ENCODE measurements around the gene CSNK1G1. TPM values are rescaled to one million over a fixed set of nuclear protein-coding genes. Genes with fewer than 3 reads are reported as not detected.

CSNK1G1 gene
- total RNA-seq, 1 donor from 2014 or later = 28.5 TPM

DNA sequence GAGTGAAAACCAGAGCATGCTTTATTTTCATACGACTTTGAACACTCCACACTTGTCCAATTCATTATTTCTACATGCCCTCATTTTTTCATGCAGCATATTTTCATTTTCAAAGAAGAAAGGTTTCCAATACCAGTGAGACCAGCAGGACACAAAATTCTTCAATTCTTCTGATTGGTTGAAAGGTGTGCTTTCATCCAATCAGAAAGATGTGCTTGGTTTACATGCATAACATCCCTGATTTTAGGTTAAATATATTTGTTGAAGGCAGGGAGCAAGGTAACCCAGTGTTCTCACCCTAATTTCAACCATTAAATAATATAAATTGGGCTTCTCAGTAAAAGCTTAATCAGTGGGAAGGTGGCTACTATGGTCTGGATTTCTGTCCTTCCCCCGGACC lies 145.6 kb downstream of the CSNK1G1 start:
- intact Hi-C loops (cut with micrococcal nuclease) = no loop called here
- Mint-ChIP-seq H3K36me3 (ENCODE audit: low read depth) (peaks cover 17% of the 10 kb centered on the region), H3K4me1 (no peaks in the 10 kb centered on the region), H3K9me3 (no peaks in the 10 kb centered on the region), H3K27ac (no peak overlapping the region), H3K4me3 (no peak overlapping the region), H3K27me3 (no peaks in the 10 kb centered on the region)
- DNase-seq = no peak

DNA sequence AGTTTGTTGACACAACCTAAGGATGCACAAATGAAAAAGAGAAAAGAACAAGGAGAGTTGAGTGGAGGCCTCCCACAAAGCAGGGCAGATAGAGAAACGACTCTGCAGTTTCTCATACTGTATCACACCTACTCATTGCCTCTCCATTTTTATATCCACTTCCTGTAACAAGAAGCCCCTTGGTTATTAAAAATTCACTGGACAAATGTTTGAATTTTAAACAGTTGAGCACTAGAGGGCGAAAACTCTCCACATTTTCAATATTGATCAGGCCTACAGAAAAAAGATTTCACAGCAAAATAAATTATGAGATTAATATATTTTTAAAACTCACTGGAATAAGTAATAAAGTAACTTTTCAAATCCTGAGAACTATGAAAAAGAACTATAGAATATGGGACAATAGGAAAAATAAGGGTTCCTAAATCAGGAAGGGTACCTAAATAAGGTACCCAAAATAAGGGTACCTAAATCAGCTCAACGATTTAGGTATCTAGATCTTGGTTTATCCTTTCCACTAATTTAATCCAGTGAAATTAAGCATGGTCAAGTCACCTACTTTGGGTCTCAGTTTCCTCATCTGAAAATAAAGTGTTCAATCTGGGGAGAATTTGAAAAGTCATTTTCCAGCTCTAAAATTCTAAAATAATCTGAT lies 146.2 kb downstream of the CSNK1G1 start:
- Mint-ChIP-seq H3K36me3 (ENCODE audit: low read depth) (peaks cover 17% of the 10 kb centered on the region), H3K27ac (no peak overlapping the region), H3K27me3 (no peaks in the 10 kb centered on the region), H3K4me3 (no peak overlapping the region), H3K4me1 (no peaks in the 10 kb centered on the region), H3K9me3 (no peaks in the 10 kb centered on the region)
- DNase-seq = peak; percentile 60
- intact Hi-C loops (cut with micrococcal nuclease) = loop anchor here (2.0 to 10.0 kb wide), 2 partner anchors 147 to 175 kb away; partner anchors contain the start of genes CSNK1G1, PCLAF and TRIP4

DNA sequence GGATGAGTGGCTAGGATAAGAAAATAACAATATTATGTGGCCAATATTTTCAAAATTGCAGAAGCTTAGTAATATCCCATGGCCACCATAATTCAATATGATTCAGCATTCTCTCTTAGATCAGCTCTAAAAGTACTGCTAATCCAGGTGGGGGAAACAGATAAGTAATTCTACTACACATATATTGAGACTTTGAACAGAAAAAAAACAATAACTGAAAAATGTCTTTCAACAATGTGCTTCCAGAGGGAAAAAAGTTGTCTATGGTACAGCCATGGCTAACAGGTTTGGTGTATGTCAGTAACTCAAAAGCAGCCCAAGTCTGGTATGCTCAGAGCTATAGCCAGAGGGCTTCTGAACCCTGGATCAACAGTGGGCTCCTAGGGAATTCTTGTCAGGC lies 150.8 kb downstream of the CSNK1G1 start:
- H3K27ac Mint-ChIP-seq = no peak overlapping the region
- H3K36me3 Mint-ChIP-seq (ENCODE audit: low read depth) = peaks cover 31% of the 10 kb centered on the region
- intact Hi-C loops (cut with micrococcal nuclease) = loop anchor here (10.0 kb wide), 1 partner anchor 180 kb away; the partner anchor contains the start of genes PCLAF and TRIP4

DNA sequence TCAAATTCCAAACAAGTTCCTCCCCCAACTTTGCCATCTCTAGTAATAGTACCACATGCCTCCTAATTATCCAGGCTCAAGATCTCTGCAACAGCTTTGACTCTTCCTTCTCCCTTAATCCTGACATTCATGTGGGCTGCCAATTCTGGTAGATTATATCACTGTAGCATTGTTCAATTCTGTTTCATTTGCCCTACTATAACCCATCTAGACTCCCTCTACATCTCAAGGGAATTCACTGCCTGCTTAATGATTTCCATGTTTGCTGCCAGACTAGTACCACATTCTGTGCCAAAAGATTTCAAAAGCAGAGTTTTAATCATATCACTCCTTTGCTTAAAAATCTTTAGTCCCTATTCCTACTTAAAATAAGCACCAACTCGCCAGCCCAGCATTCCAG lies 158.5 kb downstream of the CSNK1G1 start:
- Mint-ChIP-seq H3K9me3 (no peaks in the 10 kb centered on the region), H3K36me3 (ENCODE audit: low read depth) (peaks cover 29% of the 10 kb centered on the region), H3K4me1 (no peaks in the 10 kb centered on the region), H3K27me3 (no peaks in the 10 kb centered on the region), H3K4me3 (no peak overlapping the region), H3K27ac (no peak overlapping the region)
- intact Hi-C loops (cut with micrococcal nuclease) = no loop called here
- no peak for DNase-seq

More for the DNA sequence above, 150.8 kb downstream of the CSNK1G1 start:
- Mint-ChIP-seq H3K4me3 (no peak overlapping the region), H3K9me3 (no peaks in the 10 kb centered on the region), H3K4me1 (no peaks in the 10 kb centered on the region), H3K27me3 (no peaks in the 10 kb centered on the region)
- no peak for DNase-seq

DNA sequence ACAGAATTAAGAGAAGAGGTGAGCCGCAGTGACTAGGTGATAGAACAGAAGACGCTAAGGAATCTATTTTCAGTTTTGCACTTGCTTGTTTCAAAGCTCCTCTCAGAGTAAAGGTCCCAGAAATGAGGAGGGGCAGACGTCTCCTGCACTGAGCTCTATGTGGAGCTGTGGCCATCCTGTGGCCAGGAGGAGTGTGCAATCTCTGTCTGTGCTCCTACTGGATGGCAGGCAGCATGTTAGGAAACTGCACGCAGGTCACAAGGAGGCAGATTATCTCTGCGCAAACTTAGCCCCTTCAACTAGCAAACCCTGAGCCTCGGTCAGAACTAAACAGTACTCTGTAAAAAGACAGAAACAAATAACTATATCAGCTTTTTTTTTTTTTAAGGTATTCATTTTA lies 162.0 kb downstream of the CSNK1G1 start:
- no peaks in the 10 kb centered on the region for H3K27me3 Mint-ChIP-seq
- H3K27ac Mint-ChIP-seq = no peak overlapping the region
- H3K9me3 Mint-ChIP-seq = no peaks in the 10 kb centered on the region
- H3K4me1 Mint-ChIP-seq = peaks cover 3% of the 10 kb centered on the region
- no peak for DNase-seq
- H3K4me3 Mint-ChIP-seq = no peak overlapping the region
- H3K36me3 Mint-ChIP-seq (ENCODE audit: low read depth) = peaks cover 17% of the 10 kb centered on the region
- intact Hi-C loops (cut with micrococcal nuclease) = no loop called here

DNA sequence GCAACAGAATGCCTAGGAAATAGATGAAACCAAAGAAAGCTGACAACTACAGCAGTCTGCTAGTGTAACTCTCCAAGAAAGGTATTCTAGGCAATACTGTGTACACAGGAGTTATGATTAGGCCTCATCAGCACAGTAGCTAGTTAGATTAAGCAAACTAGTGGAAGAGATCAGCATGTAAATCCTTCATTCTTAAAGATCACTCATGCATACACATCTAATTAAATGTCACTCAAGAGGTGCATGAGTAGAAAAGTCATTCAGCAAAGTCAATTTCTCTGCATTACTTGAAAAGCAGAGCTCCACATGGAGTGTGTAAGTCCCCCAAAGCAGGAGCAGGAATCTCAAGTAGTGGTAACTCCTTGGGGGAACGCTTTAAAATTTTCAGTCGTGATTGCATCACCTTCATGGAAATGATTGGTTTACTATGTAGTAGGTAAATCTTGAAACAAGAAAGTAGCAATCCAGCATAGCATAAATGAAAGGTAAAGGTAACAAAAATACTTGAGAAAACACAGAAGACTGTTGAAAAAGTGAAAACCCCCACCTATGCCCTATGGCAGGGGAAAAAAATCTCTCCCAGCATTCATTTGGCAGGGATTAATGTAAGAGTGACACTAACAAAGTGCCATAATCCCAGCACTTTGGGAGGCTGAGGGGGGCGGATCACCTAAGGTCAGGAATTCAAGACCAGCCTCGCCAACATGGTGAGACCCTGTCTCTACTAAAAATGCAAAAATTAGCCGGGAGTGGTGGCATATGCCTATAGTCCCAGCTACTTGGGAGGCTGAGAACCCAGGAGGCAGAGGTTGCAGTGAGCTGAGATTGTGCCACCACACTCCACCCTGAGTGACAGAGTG lies 163.8 kb downstream of the CSNK1G1 start:
- intact Hi-C loops (cut with micrococcal nuclease) = no loop called here
- Mint-ChIP-seq H3K36me3 (ENCODE audit: low read depth) (peaks cover 23% of the 10 kb centered on the region), H3K27me3 (no peaks in the 10 kb centered on the region), H3K4me3 (no peak overlapping the region), H3K4me1 (peaks cover 17% of the 10 kb centered on the region), H3K9me3 (no peaks in the 10 kb centered on the region), H3K27ac (no peak overlapping the region)
- DNase-seq = no peak

DNA sequence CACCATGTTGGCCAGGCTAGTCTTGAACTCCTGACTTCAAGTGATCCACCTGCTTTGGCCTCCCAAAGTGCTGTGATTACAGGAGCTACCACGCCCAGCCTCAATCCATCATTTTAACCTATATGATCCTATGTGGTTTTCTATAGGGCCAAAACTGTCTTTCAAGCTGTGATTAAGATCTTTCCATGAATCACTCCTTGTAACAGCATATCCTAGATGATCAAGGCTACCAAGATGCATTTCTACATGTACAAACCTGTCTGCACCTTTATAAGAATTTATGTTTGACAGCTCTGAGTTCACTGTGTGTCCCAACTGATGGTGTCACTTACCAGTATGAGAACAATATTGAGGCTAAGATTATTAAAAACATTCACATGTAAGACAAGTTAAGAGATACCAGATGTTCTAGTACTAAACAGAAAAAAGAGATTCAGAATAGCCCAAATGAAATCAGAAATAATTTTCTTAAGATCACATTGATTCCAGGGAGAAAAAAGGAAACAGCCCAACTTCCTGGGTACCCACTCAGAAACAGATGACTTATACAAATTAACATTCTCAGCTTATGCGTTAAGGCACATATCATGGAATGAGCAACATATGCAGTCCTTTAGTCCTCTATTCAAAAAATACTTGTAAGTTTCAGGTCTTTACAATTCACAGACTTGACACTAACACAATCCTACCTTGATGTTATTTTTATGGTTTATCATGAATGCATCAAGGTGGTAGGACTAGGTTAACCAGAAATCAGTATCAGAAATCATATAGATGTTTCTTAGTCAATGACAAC lies 168.4 kb downstream of the CSNK1G1 start:
- peak overlapping the region; percentile 77 for H3K27ac Mint-ChIP-seq
- peaks cover 24% of the 10 kb centered on the region for H3K36me3 Mint-ChIP-seq (ENCODE audit: low read depth)
- no peaks in the 10 kb centered on the region for H3K9me3 Mint-ChIP-seq
- H3K4me1 Mint-ChIP-seq = peaks cover 17% of the 10 kb centered on the region
- intact Hi-C loops (cut with micrococcal nuclease) = loop anchor here (1.0 to 2.0 kb wide), 2 partner anchors 24 to 59 kb away; partner anchors contain the start of gene PPIB
- H3K27me3 Mint-ChIP-seq = no peaks in the 10 kb centered on the region
- no peak for DNase-seq
- H3K4me3 Mint-ChIP-seq = no peak overlapping the region

DNA sequence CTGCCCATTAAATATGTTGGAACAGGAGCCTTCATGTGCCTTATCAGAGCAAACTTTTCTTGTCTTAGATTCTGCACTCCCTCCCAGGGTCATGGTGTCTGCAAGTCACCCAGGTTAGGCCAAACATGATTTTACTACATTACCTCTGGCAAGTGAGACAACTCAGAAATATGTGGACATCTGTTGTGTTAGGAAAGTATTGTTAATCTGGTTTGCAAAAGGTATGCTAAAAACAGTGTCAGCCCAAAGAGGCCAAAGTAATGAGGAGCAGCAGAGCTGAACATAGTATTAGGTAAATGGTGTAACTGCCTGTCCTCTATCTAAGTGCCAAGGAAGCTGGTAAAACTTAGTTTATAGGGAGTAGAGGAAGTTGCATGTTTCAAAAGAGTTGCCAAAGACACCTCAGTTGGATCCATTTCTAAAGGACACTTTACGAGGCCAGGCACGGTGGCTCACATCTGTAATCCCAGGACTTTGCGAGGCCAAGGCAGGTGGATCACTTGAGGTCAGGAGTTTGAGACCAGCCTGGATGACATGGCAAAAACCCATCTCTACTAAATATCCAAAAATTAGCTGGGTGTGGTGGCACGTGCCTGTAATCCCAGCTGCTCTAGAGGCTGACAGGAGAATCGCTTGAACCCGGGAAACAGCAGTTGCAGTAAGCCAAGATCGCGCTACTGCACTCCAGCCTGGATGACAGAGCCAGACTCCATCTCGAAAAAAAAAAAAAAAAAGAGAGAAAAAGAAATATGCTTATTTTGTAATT lies 170.6 kb downstream of the CSNK1G1 start:
- Mint-ChIP-seq H3K9me3 (no peaks in the 10 kb centered on the region), H3K4me1 (peaks cover 17% of the 10 kb centered on the region), H3K36me3 (ENCODE audit: low read depth) (peaks cover 24% of the 10 kb centered on the region), H3K27me3 (no peaks in the 10 kb centered on the region), H3K27ac (no peak overlapping the region), H3K4me3 (no peak overlapping the region)
- DNase-seq = no peak
- intact Hi-C loops (cut with micrococcal nuclease) = no loop called here

DNA sequence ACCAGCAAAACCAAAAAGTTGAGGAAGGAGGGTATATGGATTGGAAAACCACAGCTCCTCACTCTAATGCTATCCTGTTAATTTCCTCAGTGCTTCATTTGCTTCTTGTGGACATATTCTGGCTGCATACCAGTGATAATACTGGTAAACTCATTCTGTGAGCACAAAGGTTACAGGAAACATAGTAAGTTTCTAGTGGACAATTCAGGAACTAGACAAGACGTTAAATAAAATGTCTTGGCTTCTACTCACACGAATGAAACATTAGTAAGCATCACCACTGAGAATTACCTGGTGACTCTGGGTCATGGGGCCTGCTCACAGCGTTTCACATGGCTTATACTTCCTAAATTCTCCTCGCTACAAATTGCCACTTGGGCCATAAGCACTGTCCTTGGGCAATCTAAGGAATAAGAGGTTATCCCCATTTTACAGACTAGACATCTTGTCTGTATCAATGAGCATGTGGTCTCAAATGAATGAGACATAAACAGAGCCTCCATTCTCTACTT lies 173.1 kb downstream of the CSNK1G1 start:
- no peak for DNase-seq
- H3K9me3 Mint-ChIP-seq = no peaks in the 10 kb centered on the region
- H3K27ac Mint-ChIP-seq = no peak overlapping the region
- peaks cover 5% of the 10 kb centered on the region for H3K4me1 Mint-ChIP-seq
- H3K36me3 Mint-ChIP-seq (ENCODE audit: low read depth) = peaks cover 19% of the 10 kb centered on the region
- no peaks in the 10 kb centered on the region for H3K27me3 Mint-ChIP-seq
- no peak overlapping the region for H3K4me3 Mint-ChIP-seq
- intact Hi-C loops (cut with micrococcal nuclease) = no loop called here

DNA sequence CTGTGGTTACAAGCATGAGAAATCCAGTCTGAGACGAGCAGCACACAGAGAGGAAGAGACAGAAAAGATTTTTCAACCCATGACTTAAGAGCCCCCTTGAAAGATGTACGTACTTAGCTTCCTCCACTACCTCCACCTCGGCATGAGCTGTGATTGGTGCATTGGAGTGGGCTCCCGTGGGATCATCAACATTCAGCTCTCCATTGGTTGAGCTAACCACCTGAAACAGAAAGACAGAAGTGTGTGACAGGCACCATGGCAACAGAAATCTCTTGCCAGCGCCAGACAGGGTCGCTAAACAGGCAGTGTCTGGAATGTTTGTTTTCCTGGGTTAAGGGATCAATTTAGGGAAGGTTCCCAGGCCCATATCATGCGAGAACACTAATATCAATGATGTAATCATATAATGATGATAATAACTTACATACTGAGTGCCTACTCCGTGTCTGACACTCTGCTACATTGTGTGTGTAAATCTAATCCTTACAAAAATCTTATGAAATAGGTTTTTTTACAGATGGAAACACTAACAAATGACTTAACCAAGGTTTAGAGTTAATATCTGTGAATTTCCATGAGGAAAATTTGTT lies 175.6 kb downstream of the CSNK1G1 start:
- Mint-ChIP-seq H3K36me3 (ENCODE audit: low read depth) (peaks cover 18% of the 10 kb centered on the region), H3K4me1 (no peaks in the 10 kb centered on the region), H3K27me3 (no peaks in the 10 kb centered on the region), H3K9me3 (no peaks in the 10 kb centered on the region), H3K4me3 (no peak overlapping the region), H3K27ac (no peak overlapping the region)
- intact Hi-C loops (cut with micrococcal nuclease) = no loop called here
- no peak for DNase-seq

DNA sequence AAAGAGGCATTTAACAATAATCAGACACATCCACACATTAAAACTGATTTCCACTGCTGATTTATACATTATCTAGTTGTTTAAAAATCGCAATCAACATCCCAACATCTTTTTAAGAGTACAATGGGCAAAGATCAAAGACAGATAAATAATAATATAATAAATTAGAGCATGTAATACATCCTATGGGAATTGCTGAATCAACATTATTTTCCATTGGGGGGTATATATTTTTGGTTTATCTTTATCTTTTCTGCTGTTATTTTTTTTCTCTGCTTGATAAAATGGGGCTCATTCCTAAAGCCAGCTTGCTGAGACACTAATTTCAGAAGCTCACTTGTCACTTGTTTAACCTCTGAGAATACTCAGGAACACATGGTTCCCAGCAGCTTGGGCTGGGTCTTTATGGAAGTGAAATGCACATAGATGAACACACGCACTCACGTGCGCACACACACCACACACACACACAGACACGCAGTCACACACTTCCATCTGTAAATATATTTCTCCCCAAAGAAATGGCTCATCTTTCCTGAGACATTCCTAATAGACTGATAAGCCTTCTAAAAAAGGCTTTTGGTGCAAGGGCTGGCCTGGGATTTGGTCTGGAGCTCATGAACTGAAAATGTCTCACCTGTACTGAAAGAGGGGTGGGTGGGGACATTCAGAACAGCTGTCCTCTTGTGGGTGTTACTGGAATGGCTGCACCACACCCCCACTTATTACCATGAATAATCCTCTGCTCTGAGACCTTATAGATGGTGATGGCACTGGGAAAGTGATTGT lies 189.7 kb downstream of the CSNK1G1 start:
- Mint-ChIP-seq H3K27me3 (no peaks in the 10 kb centered on the region), H3K4me3 (no peak overlapping the region), H3K36me3 (ENCODE audit: low read depth) (peaks cover 14% of the 10 kb centered on the region), H3K4me1 (peaks cover 31% of the 10 kb centered on the region), H3K27ac (peak overlapping the region; percentile 48), H3K9me3 (no peaks in the 10 kb centered on the region)
- no peak for DNase-seq
- intact Hi-C loops (cut with micrococcal nuclease) = no loop called here

DNA sequence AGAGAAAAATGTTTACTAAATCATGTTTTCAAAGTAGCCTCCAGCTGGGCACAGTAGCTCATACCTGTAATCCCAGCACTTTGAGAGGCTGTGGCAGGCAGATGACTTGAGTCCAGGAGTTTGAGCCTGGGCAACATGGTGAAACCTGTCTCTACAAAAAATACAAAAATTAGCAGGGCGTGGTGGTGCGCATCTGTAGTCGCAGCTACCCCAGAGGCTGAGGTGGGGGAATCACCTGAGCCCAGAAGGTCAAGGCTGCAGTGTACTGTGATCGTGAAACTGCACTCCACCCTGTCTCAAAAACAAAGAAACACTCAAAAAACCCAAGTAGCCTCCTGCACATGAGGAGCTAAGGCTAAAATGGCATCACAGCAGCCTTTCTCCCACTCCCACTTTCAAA lies 191.5 kb downstream of the CSNK1G1 start:
- no peaks in the 10 kb centered on the region for H3K27me3 Mint-ChIP-seq
- no peak for DNase-seq

More for the DNA sequence above, 191.5 kb downstream of the CSNK1G1 start:
- peaks cover 17% of the 10 kb centered on the region for H3K36me3 Mint-ChIP-seq (ENCODE audit: low read depth)
- peak overlapping the region; percentile 60 for H3K27ac Mint-ChIP-seq
- H3K4me1 Mint-ChIP-seq = peaks cover 40% of the 10 kb centered on the region
- peak overlapping the region; percentile 86 for H3K4me3 Mint-ChIP-seq
- intact Hi-C loops (cut with micrococcal nuclease) = no loop called here
- H3K9me3 Mint-ChIP-seq = no peaks in the 10 kb centered on the region

All from activated CD4-positive, alpha-beta T cell treated with anti-CD3 and anti-CD28 coated beads, Interleukin-2, amount 10 ng/mL, durations not matched to agents 24 days and 14 days (primary cell).